ENCODE results near the gene TM2D1.

TM2D1 gene

GRCh38 chr1:61724813-61725694 is at the start of gene TM2D1:
TM2D1 (minus strand) TSS chr1:61725141; CDS start chr1:61725120, 21 bp downstream.
- TF ChIP-seq CTCF (IDR thresholded peaks at IDR 0.05; ENCODE audit: insufficient read depth, missing control alignments), result no peak
- DNase-seq (ENCODE audit: insufficient read length, low spot score) (peak; percentile 81), FAIRE-seq (no peak)

- no peak for TF ChIP-seq CTCF (IDR thresholded peaks at IDR 0.05; ENCODE audit: insufficient read depth, missing control alignments)
- FAIRE-seq (no peak), DNase-seq (ENCODE audit: insufficient read length, low spot score) (no peak)
Measured at GRCh38 chr1:61770131-61770530, 45.2 kb upstream of the TM2D1 start.

- no peak for TF ChIP-seq CTCF (IDR thresholded peaks at IDR 0.05; ENCODE audit: insufficient read depth, missing control alignments)
- DNase-seq (ENCODE audit: insufficient read length, low spot score), result no peak
- no peak for FAIRE-seq
Measured at GRCh38 chr1:61757950-61758349, 33.0 kb upstream of the TM2D1 start.

- FAIRE-seq, result no peak
- DNase-seq (ENCODE audit: insufficient read length, low spot score), result no peak
- no peak for TF ChIP-seq CTCF (IDR thresholded peaks at IDR 0.05; ENCODE audit: insufficient read depth, missing control alignments)
Measured at GRCh38 chr1:61756773-61757172, 31.8 kb upstream of the TM2D1 start.

GRCh38 chr1:61754545-61754944 is 29.6 kb upstream of the TM2D1 start:
- DNase-seq (ENCODE audit: insufficient read length, low spot score), result no peak
- FAIRE-seq, result no peak
- no peak for TF ChIP-seq CTCF (IDR thresholded peaks at IDR 0.05; ENCODE audit: insufficient read depth, missing control alignments)

GRCh38 chr1:61753998-61754508 is 29.1 kb upstream of the TM2D1 start:
- FAIRE-seq (no peak), DNase-seq (ENCODE audit: insufficient read length, low spot score) (no peak)
- TF ChIP-seq CTCF (IDR thresholded peaks at IDR 0.05; ENCODE audit: insufficient read depth, missing control alignments), result no peak

- DNase-seq (ENCODE audit: insufficient read length, low spot score), result no peak
- TF ChIP-seq CTCF (IDR thresholded peaks at IDR 0.05; ENCODE audit: insufficient read depth, missing control alignments), result no peak
- FAIRE-seq, result no peak
Measured at GRCh38 chr1:61752921-61753389, 28.0 kb upstream of the TM2D1 start.

All from D721Med (cell line).